Measurements from ENCODE around the gene TNRC6B.

The TNRC6B gene

GRCh38 chr22:40330615-40331014 lies 152.9 kb downstream of the TNRC6B start:
- no peak for DNase-seq

GRCh38 chr22:40331706-40332105 lies 154.0 kb downstream of the TNRC6B start:
- no peak for DNase-seq

GRCh38 chr22:40332319-40332781 lies 154.6 kb downstream of the TNRC6B start:
- DNase-seq, result no peak

- DNase-seq, result no peak
Observed at GRCh38 chr22:40334060-40334459, 156.3 kb downstream of the TNRC6B start.

GRCh38 chr22:40334899-40335298 lies 157.2 kb downstream of the TNRC6B start:
- DNase-seq, result no peak

- no peak for DNase-seq
Observed at GRCh38 chr22:40335358-40335757, 157.6 kb downstream of the TNRC6B start.

GRCh38 chr22:40340044-40340443 lies 162.3 kb downstream of the TNRC6B start:
- no peak for DNase-seq

- DNase-seq, result no peak
Observed at GRCh38 chr22:40341604-40342003, 163.9 kb downstream of the TNRC6B start.

- DNase-seq, result no peak
Observed at GRCh38 chr22:40342521-40342920, 164.8 kb downstream of the TNRC6B start.

GRCh38 chr22:40345271-40345670 lies 167.5 kb downstream of the TNRC6B start:
- no peak for DNase-seq

GRCh38 chr22:40345815-40346184 lies 168.1 kb downstream of the TNRC6B start:
- DNase-seq, result no peak

- DNase-seq, result peak; percentile 19
Observed at GRCh38 chr22:40346185-40347118, 168.7 kb downstream of the TNRC6B start, which contains the start of gene ADSL. Gene ADSL (plus strand): TSS chr22:40346500. CDS start chr22:40346559, 59 bp downstream.

GRCh38 chr22:40347300-40347699 lies 169.6 kb downstream of the TNRC6B start:
- no peak for DNase-seq

GRCh38 chr22:40348025-40348658 lies 170.4 kb downstream of the TNRC6B start:
- DNase-seq, result no peak

- no peak for DNase-seq
Observed at GRCh38 chr22:40352763-40353162, 175.0 kb downstream of the TNRC6B start.

- no peak for DNase-seq
Observed at GRCh38 chr22:40361100-40361499, 183.4 kb downstream of the TNRC6B start.

GRCh38 chr22:40363059-40363458 lies 185.3 kb downstream of the TNRC6B start:
- no peak for DNase-seq

GRCh38 chr22:40364431-40364830 lies 186.7 kb downstream of the TNRC6B start:
- no peak for DNase-seq

GRCh38 chr22:40366068-40366467 lies 188.3 kb downstream of the TNRC6B start:
- no peak for DNase-seq

- no peak for DNase-seq
Observed at GRCh38 chr22:40367342-40367741, 189.6 kb downstream of the TNRC6B start.

- no peak for DNase-seq
Observed at GRCh38 chr22:40368016-40368415, 190.3 kb downstream of the TNRC6B start.

- DNase-seq, result no peak
Observed at GRCh38 chr22:40368836-40369235, 191.1 kb downstream of the TNRC6B start.

GRCh38 chr22:40374567-40374966 lies 196.8 kb downstream of the TNRC6B start:
- no peak for DNase-seq

- no peak for DNase-seq
Observed at GRCh38 chr22:40376149-40376548, 198.4 kb downstream of the TNRC6B start.
